Neutrophil (primary cell): Measurements from ENCODE around the gene SULT1C4.

Experiments used
- H3K27ac ChIP-seq: fragments of 200-600 bp; sonication (generic); 2 replicates; pipeline ENCODE4 v1.5.1; 2016; ENCODE audit warnings: mild to moderate bottlenecking, moderate library complexity
- H3K27me3 ChIP-seq: fragments of 200-600 bp; sonication (generic); 2 replicates; pipeline ENCODE4 v1.6.0; 2016; ENCODE audit warnings: mild to moderate bottlenecking
- H3K36me3 ChIP-seq: fragments of 200-600 bp; sonication (generic); 2 replicates; pipeline ENCODE4 v1.5.1; 2017
- H3K4me1 ChIP-seq, 2 experiments: fragments of 200-600 bp in 1 of 2; sonication (generic) in 1 of 2; 1 replicate in 1 of 2; 2 replicates in 1 of 2; pipeline versions ENCODE4 v1.5.1 to v1.6.1; 2013 to 2016; ENCODE audit warnings: low read depth in 1 of 2, low read length in 1 of 2, mild to moderate bottlenecking in 1 of 2, moderate library complexity in 1 of 2; ENCODE audit not compliant: control insufficient read depth in 1 of 2, insufficient read depth in 1 of 2
- H3K4me3 ChIP-seq, 2 experiments: fragments of 200-600 bp in 1 of 2; sonication (generic) in 1 of 2; 1 replicate in 1 of 2; 2 replicates in 1 of 2; pipeline ENCODE4 v1.5.1; 2013 to 2016; ENCODE audit warnings: low read depth in 1 of 2, low read length in 1 of 2, mild to moderate bottlenecking in 1 of 2, moderate library complexity in 1 of 2
- H3K9me3 ChIP-seq: fragments of 200-600 bp; sonication (generic); 2 replicates; pipeline ENCODE4 v1.5.1; 2016
- TF ChIP-seq, protein P1 (sequence below): fragments of 200-600 bp; sonication (generic); IDR thresholded peaks from 2 replicates; pipeline ENCODE4 v1.5.1; 2016; ENCODE audit warnings: antibody characterized with exemption

The SULT1C4 gene

DNA sequence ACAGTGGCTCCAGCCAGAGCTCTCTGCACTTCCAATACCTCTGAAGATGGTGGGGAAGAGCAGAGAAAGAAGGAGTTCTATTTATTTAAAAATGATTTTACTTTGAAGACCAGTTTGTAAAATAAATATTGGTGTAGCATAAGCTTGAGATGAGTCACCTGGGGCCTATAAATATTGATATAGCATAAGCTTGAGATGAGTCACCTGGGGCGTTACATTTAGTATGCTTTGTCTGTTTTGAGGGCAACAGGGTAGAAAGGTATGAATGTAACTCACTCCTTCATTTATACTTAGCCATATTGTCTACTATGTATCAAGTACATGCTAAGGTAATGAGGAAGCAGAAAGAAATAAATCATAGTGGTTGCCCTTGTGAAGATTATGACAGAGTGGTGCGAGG is 7.7 kb upstream of the SULT1C4 start:
- H3K4me1 ChIP-seq: no peaks in the 10 kb centered on the region
- H3K9me3 ChIP-seq: no peaks in the 10 kb centered on the region
- H3K36me3 ChIP-seq: no peaks in the 10 kb centered on the region
- TF ChIP-seq, protein P1, sequence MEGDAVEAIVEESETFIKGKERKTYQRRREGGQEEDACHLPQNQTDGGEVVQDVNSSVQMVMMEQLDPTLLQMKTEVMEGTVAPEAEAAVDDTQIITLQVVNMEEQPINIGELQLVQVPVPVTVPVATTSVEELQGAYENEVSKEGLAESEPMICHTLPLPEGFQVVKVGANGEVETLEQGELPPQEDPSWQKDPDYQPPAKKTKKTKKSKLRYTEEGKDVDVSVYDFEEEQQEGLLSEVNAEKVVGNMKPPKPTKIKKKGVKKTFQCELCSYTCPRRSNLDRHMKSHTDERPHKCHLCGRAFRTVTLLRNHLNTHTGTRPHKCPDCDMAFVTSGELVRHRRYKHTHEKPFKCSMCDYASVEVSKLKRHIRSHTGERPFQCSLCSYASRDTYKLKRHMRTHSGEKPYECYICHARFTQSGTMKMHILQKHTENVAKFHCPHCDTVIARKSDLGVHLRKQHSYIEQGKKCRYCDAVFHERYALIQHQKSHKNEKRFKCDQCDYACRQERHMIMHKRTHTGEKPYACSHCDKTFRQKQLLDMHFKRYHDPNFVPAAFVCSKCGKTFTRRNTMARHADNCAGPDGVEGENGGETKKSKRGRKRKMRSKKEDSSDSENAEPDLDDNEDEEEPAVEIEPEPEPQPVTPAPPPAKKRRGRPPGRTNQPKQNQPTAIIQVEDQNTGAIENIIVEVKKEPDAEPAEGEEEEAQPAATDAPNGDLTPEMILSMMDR: no peak
- H3K27ac ChIP-seq: no peak overlapping the region
- no peaks in the 10 kb centered on the region for H3K27me3 ChIP-seq
- no peak overlapping the region for H3K4me3 ChIP-seq

DNA sequence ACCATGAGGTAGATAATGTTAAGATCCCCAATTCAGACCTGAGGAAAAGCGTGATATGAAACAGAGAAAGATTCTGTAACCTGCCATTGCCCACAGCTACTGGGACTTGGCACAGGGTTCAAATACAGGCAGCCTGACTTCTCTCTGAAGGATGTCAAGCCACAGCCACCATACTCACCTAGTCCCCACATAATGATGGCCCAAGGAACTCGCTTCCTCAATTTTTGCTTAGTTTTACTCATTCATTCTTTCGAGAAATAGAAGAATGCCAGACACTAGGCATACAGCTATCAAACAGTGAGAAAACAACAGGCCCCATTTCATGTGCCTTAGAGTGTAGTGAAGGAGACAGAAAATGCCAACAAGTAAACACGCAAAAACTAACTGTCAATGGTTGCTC is 980 bp upstream of the SULT1C4 start:
- Histone ChIP-seq H3K4me1 (peaks cover 11 to 18% of the 10 kb centered on the region in 2 experiments), H3K4me3 (no peak overlapping the region), H3K27me3 (no peaks in the 10 kb centered on the region), H3K36me3 (no peaks in the 10 kb centered on the region), H3K27ac (no peak overlapping the region), H3K9me3 (no peaks in the 10 kb centered on the region)
- TF ChIP-seq, protein P1: no peak

DNA sequence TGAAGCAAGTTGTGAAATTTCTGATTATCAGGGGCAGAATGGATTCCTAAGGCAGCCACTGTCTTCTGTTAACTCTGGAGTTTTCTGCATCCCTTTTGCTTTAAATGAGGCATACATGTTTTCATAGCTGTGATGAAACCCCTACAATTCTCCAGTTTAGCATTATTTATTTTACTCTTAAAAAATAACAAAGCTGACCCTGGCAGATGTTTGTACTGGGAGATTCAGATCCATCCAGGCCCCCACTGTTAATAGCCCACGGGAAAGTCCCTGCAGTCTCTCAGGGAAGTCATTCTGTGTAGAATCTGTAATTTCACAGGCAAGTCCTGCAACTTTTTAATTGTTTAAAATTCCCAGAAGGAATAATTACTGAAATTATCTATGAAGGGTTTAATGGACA is 353 bp upstream of the SULT1C4 start:
- Histone ChIP-seq H3K4me1 (peaks cover 11 to 18% of the 10 kb centered on the region in 2 experiments), H3K36me3 (no peaks in the 10 kb centered on the region), H3K4me3 (peak overlapping the region; percentile 52 to 54), H3K9me3 (no peaks in the 10 kb centered on the region), H3K27me3 (no peaks in the 10 kb centered on the region), H3K27ac (peak overlapping the region; percentile 57)
- TF ChIP-seq, protein P1: no peak

DNA sequence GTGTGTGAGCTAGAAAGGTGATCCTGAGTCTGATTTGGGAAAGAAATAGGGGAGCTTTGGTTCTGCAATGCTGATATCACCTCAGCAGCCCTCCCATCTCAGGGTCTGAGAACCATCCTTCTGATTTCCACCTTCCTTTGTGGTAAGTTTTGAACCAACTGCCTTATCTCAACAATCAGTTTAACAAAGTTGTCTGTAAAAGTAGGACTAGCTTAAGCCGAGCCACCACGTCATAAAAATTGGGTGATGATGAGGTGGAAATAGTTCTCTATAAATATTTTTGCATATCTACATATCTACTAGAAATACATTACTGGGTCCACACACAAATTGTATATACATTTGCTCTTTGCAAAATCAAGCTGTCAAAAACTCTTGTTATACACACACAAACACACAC is 1.1 kb downstream of the SULT1C4 start:
- Histone ChIP-seq H3K27ac (no peak overlapping the region), H3K36me3 (no peaks in the 10 kb centered on the region), H3K4me3 (no peak overlapping the region), H3K4me1 (peaks cover 11 to 18% of the 10 kb centered on the region in 2 experiments), H3K27me3 (no peaks in the 10 kb centered on the region), H3K9me3 (no peaks in the 10 kb centered on the region)
- TF ChIP-seq, protein P1: no peak

DNA sequence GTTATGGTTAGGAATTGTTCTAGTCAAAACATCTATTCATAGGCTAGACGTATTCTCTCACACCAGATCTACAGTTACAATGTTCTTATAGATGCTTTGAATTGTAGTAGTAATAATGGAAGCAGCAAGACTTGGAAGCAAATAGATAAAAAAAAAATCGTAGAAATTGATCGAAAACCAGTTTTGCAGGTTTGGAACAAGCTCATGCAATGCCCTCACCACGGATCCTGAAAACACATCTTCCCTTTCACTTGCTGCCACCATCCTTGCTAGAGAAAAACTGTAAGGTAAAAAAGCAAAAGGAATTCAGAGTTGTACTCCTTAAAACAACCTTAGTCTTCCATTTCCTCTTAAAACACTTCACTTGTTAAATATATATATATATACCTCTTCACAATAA is 4.4 kb downstream of the SULT1C4 start:
- no peaks in the 10 kb centered on the region for H3K9me3 ChIP-seq
- TF ChIP-seq, protein P1: no peak
- no peak overlapping the region for H3K4me3 ChIP-seq
- H3K36me3 ChIP-seq: no peaks in the 10 kb centered on the region
- H3K4me1 ChIP-seq: peaks cover 11 to 12% of the 10 kb centered on the region in 2 experiments
- H3K27ac ChIP-seq: no peak overlapping the region
- no peaks in the 10 kb centered on the region for H3K27me3 ChIP-seq
